HuH-7 (cell line): ENCODE data around the gene KCNJ18.
"Not testable (repeated sequence)": the region's sequence is repeated elsewhere in the genome, so short reads cannot be mapped to it uniquely, and the experiment has no call there.

Experiments
- DNase-seq: peaks from one replicate; pipeline ENCODE4 v3.0.0; 2011; ENCODE audit warnings: low spot score

Gene KCNJ18

GRCh38 chr17:21685061-21685795 lies 7.1 kb upstream of the KCNJ18 start:
- not testable (repeated sequence) for DNase-seq

- no peak for DNase-seq
Measured at GRCh38 chr17:21686165-21687015, 5.9 kb upstream of the KCNJ18 start.

- no peak for DNase-seq
Measured at GRCh38 chr17:21687136-21687953, 5.0 kb upstream of the KCNJ18 start.

GRCh38 chr17:21688293-21688949 lies 3.9 kb upstream of the KCNJ18 start:
- DNase-seq: no peak

GRCh38 chr17:21689604-21690003 lies 2.7 kb upstream of the KCNJ18 start:
- DNase-seq: no peak

GRCh38 chr17:21690811-21691210 lies 1.5 kb upstream of the KCNJ18 start:
- not testable (repeated sequence) for DNase-seq

- DNase-seq: not testable (repeated sequence)
Measured at GRCh38 chr17:21691481-21691880, 842 bp upstream of the KCNJ18 start.

GRCh38 chr17:21692704-21693065 lies 362 bp downstream of the KCNJ18 start:
- DNase-seq: not testable (repeated sequence)

GRCh38 chr17:21693391-21693796 lies 1.1 kb downstream of the KCNJ18 start:
- DNase-seq: not testable (repeated sequence)

GRCh38 chr17:21693937-21694336 lies 1.6 kb downstream of the KCNJ18 start:
- DNase-seq: not testable (repeated sequence)

GRCh38 chr17:21696227-21696626 lies 3.9 kb downstream of the KCNJ18 start:
- not testable (repeated sequence) for DNase-seq

- not testable (repeated sequence) for DNase-seq
Measured at GRCh38 chr17:21696842-21697507, 4.7 kb downstream of the KCNJ18 start.

- DNase-seq: not testable (repeated sequence)
Measured at GRCh38 chr17:21697508-21697860, 5.2 kb downstream of the KCNJ18 start.

GRCh38 chr17:21698437-21699075 lies 6.2 kb downstream of the KCNJ18 start:
- not testable (repeated sequence) for DNase-seq

- not testable (repeated sequence) for DNase-seq
Measured at GRCh38 chr17:21699124-21699523, 6.8 kb downstream of the KCNJ18 start.

- DNase-seq: not testable (repeated sequence)
Measured at GRCh38 chr17:21699573-21700236, 7.4 kb downstream of the KCNJ18 start.

GRCh38 chr17:21701090-21701489 lies 8.8 kb downstream of the KCNJ18 start:
- DNase-seq: not testable (repeated sequence)

- not testable (repeated sequence) for DNase-seq
Measured at GRCh38 chr17:21702029-21702428, 9.7 kb downstream of the KCNJ18 start.

GRCh38 chr17:21702521-21702920 lies 10.2 kb downstream of the KCNJ18 start:
- DNase-seq: not testable (repeated sequence)
